Measurements from ENCODE around the gene RTP3. TPM values are rescaled to one million over a fixed set of nuclear protein-coding genes. Genes with fewer than 3 reads are reported as not detected.

The RTP3 gene
- total RNA-seq, 1 experiment from 2014 or later, result not detected

DNA sequence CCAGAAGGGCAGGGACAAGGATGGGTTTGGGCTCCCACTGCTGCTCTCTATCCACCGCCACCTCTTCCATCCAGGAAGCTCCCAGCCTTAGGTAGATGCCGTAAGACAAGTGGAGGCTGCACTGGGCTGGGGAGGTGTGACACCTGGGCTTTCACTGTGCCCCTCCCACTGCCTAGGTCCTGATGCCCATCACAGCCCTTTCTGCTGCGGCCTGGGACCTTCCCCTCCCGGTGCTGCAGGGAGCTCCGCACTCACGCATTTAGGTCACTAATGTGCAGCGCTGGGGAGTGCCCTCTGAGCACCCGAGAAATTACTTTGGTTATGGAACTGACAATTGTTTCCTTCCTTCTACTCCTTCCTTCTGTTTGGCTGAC, 33.9 kb upstream of the RTP3 start:
- Histone ChIP-seq H3K9me2 (ENCODE audit: insufficient read depth) (no peaks in the 10 kb centered on the region), H3K9me3 (ENCODE audit: control insufficient read depth in 1 of 2, insufficient read depth in 1 of 2, low read depth in 1 of 2, low read length in 2 of 2) (no peaks in the 10 kb centered on the region), H3K79me2 (ENCODE audit: insufficient read depth, low read length) (no peaks in the 10 kb centered on the region), H3K36me3 (ENCODE audit: control insufficient read depth in 1 of 2, insufficient read depth in 2 of 2, low read length in 2 of 2) (no peaks in the 10 kb centered on the region), H3K4me2 (ENCODE audit: low read length) (no peak overlapping the region), H3K4me1 (ENCODE audit: control insufficient read depth in 1 of 2, insufficient read depth in 2 of 2, low read length in 2 of 2) (no peaks in the 10 kb centered on the region; a peak in 1 of 4 replicates), H3K4me3 (replicated peaks in 1 of 2; ENCODE audit: low read depth in 1 of 2, low read length in 2 of 2) (no peak overlapping the region), H3K27ac (ENCODE audit: low read depth, low read length) (no peak overlapping the region), H3K27me3 (ENCODE audit: insufficient read depth, low read length) (peaks cover 16% of the 10 kb centered on the region), H2AFZ (ENCODE audit: low read depth, low read length, poor library complexity, severe bottlenecking) (no peak overlapping the region), H3K9ac (ENCODE audit: low read length) (no peak overlapping the region), H4K20me1 (ENCODE audit: insufficient read depth) (no peaks in the 10 kb centered on the region)
- no peak for DNase-seq (ENCODE audit: low read depth, low spot score)
- TF ChIP-seq CBX3 (IDR thresholded peaks at IDR 0.05; ENCODE audit: low read depth) (no peak), EGR1 (IDR thresholded peaks at IDR 0.05; ENCODE audit: low read depth) (no peak), CEBPB (IDR thresholded peaks at IDR 0.05; ENCODE audit: low read depth) (no peak), RAD21 (IDR thresholded peaks at IDR 0.05; ENCODE audit: low read depth) (no peak), ZFX (IDR thresholded peaks at IDR 0.05) (no peak), ELF1 (IDR thresholded peaks at IDR 0.05; ENCODE audit: borderline replicate concordance, low read depth) (no peak), SRF (IDR thresholded peaks at IDR 0.05; ENCODE audit: low read depth) (no peak), JUND (IDR thresholded peaks at IDR 0.05) (no peak), POLR2AphosphoS5 (IDR thresholded peaks at IDR 0.05; ENCODE audit: low read depth, low read length) (no peak), TCF7L2 (IDR thresholded peaks at IDR 0.05; ENCODE audit: borderline replicate concordance, extremely low read depth, insufficient read depth, insufficient read length) (no peak), FOSL1 (IDR thresholded peaks at IDR 0.05; ENCODE audit: low read depth) (no peak), SIN3A (IDR thresholded peaks at IDR 0.05; ENCODE audit: low read depth) (no peak)
- TF ChIP-seq, protein P1, sequence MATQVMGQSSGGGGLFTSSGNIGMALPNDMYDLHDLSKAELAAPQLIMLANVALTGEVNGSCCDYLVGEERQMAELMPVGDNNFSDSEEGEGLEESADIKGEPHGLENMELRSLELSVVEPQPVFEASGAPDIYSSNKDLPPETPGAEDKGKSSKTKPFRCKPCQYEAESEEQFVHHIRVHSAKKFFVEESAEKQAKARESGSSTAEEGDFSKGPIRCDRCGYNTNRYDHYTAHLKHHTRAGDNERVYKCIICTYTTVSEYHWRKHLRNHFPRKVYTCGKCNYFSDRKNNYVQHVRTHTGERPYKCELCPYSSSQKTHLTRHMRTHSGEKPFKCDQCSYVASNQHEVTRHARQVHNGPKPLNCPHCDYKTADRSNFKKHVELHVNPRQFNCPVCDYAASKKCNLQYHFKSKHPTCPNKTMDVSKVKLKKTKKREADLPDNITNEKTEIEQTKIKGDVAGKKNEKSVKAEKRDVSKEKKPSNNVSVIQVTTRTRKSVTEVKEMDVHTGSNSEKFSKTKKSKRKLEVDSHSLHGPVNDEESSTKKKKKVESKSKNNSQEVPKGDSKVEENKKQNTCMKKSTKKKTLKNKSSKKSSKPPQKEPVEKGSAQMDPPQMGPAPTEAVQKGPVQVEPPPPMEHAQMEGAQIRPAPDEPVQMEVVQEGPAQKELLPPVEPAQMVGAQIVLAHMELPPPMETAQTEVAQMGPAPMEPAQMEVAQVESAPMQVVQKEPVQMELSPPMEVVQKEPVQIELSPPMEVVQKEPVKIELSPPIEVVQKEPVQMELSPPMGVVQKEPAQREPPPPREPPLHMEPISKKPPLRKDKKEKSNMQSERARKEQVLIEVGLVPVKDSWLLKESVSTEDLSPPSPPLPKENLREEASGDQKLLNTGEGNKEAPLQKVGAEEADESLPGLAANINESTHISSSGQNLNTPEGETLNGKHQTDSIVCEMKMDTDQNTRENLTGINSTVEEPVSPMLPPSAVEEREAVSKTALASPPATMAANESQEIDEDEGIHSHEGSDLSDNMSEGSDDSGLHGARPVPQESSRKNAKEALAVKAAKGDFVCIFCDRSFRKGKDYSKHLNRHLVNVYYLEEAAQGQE (IDR thresholded peaks at IDR 0.05; ENCODE audit: low read depth), result no peak
- TF ChIP-seq, protein P2, sequence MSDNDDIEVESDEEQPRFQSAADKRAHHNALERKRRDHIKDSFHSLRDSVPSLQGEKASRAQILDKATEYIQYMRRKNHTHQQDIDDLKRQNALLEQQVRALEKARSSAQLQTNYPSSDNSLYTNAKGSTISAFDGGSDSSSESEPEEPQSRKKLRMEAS (IDR thresholded peaks at IDR 0.05), result no peak
- TF ChIP-seq, protein P3, sequence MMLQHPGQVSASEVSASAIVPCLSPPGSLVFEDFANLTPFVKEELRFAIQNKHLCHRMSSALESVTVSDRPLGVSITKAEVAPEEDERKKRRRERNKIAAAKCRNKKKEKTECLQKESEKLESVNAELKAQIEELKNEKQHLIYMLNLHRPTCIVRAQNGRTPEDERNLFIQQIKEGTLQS (IDR thresholded peaks at IDR 0.05), result no peak
- TF ChIP-seq, protein P4, sequence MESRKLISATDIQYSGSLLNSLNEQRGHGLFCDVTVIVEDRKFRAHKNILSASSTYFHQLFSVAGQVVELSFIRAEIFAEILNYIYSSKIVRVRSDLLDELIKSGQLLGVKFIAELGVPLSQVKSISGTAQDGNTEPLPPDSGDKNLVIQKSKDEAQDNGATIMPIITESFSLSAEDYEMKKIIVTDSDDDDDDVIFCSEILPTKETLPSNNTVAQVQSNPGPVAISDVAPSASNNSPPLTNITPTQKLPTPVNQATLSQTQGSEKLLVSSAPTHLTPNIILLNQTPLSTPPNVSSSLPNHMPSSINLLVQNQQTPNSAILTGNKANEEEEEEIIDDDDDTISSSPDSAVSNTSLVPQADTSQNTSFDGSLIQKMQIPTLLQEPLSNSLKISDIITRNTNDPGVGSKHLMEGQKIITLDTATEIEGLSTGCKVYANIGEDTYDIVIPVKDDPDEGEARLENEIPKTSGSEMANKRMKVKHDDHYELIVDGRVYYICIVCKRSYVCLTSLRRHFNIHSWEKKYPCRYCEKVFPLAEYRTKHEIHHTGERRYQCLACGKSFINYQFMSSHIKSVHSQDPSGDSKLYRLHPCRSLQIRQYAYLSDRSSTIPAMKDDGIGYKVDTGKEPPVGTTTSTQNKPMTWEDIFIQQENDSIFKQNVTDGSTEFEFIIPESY (IDR thresholded peaks at IDR 0.05; ENCODE audit: extremely low read depth, insufficient replicate concordance, low read length), result no peak
- TF ChIP-seq, protein P5, sequence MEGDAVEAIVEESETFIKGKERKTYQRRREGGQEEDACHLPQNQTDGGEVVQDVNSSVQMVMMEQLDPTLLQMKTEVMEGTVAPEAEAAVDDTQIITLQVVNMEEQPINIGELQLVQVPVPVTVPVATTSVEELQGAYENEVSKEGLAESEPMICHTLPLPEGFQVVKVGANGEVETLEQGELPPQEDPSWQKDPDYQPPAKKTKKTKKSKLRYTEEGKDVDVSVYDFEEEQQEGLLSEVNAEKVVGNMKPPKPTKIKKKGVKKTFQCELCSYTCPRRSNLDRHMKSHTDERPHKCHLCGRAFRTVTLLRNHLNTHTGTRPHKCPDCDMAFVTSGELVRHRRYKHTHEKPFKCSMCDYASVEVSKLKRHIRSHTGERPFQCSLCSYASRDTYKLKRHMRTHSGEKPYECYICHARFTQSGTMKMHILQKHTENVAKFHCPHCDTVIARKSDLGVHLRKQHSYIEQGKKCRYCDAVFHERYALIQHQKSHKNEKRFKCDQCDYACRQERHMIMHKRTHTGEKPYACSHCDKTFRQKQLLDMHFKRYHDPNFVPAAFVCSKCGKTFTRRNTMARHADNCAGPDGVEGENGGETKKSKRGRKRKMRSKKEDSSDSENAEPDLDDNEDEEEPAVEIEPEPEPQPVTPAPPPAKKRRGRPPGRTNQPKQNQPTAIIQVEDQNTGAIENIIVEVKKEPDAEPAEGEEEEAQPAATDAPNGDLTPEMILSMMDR (IDR thresholded peaks at IDR 0.05 in 2 of 3, conservative IDR thresholded peaks at IDR 0.05 in 1 of 3; ENCODE audit: borderline replicate concordance in 1 of 3, insufficient read depth in 1 of 3, low read depth in 2 of 3, low read length in 2 of 3), result no peak
- ChIA-PET RAD21 (ENCODE audit: low non-redundant PET in 1 of 2, low total read pairs in 2 of 2, uncharacterized antibody in 2 of 2, unreplicated experiment in 2 of 2) (no interaction called here), POLR2A (no interaction called here), CTCF (no interaction called here)
- no peak for ATAC-seq
- no TSS peak for BruUV-seq (replicated peaks)
- intact Hi-C loops (cut with micrococcal nuclease), result no loop called here
